Measurements from ENCODE around the gene STAC2.

STAC2 gene

GRCh38 chr17:39195568-39196160 lies 30.1 kb downstream of the STAC2 start:
- DNase-seq (ENCODE audit: low spot score), result no peak
- no peak for TF ChIP-seq CTCF (IDR thresholded peaks at IDR 0.05; ENCODE audit: extremely low read depth, insufficient read depth, missing control alignments)
- in situ Hi-C loops (cut with MboI; ENCODE audit: low pct_unique_long_range_greater_than_20kb, low sequenced_read_pairs, unreplicated experiment), result no loop called here

- no peak for DNase-seq (ENCODE audit: low spot score)
- in situ Hi-C loops (cut with MboI; ENCODE audit: low pct_unique_long_range_greater_than_20kb, low sequenced_read_pairs, unreplicated experiment), result no loop called here
- no peak for TF ChIP-seq CTCF (IDR thresholded peaks at IDR 0.05; ENCODE audit: extremely low read depth, insufficient read depth, missing control alignments)
Observed at GRCh38 chr17:39194985-39195524, 30.7 kb downstream of the STAC2 start.

GRCh38 chr17:39194089-39194984 lies 31.4 kb downstream of the STAC2 start:
- no peak for DNase-seq (ENCODE audit: low spot score)
- TF ChIP-seq CTCF (IDR thresholded peaks at IDR 0.05; ENCODE audit: extremely low read depth, insufficient read depth, missing control alignments), result no peak
- in situ Hi-C loops (cut with MboI; ENCODE audit: low pct_unique_long_range_greater_than_20kb, low sequenced_read_pairs, unreplicated experiment), result no loop called here

GRCh38 chr17:39193346-39193745 lies 32.4 kb downstream of the STAC2 start:
- in situ Hi-C loops (cut with MboI; ENCODE audit: low pct_unique_long_range_greater_than_20kb, low sequenced_read_pairs, unreplicated experiment), result no loop called here
- DNase-seq (ENCODE audit: low spot score), result no peak
- TF ChIP-seq CTCF (IDR thresholded peaks at IDR 0.05; ENCODE audit: extremely low read depth, insufficient read depth, missing control alignments), result no peak

- in situ Hi-C loops (cut with MboI; ENCODE audit: low pct_unique_long_range_greater_than_20kb, low sequenced_read_pairs, unreplicated experiment), result no loop called here
- no peak for DNase-seq (ENCODE audit: low spot score)
- no peak for TF ChIP-seq CTCF (IDR thresholded peaks at IDR 0.05; ENCODE audit: extremely low read depth, insufficient read depth, missing control alignments)
Observed at GRCh38 chr17:39192901-39193300, 32.8 kb downstream of the STAC2 start.

- TF ChIP-seq CTCF (IDR thresholded peaks at IDR 0.05; ENCODE audit: extremely low read depth, insufficient read depth, missing control alignments), result no peak
- in situ Hi-C loops (cut with MboI; ENCODE audit: low pct_unique_long_range_greater_than_20kb, low sequenced_read_pairs, unreplicated experiment), result no loop called here
- DNase-seq (ENCODE audit: low spot score), result no peak
Observed at GRCh38 chr17:39191750-39192510, 33.8 kb downstream of the STAC2 start.

All from GM13977 (cell line).